Measurements from ENCODE around the gene MCMBP. TPM values are rescaled to one million over a fixed set of nuclear protein-coding genes. Genes with fewer than 3 reads are reported as not detected.

The MCMBP gene
- total RNA-seq, 1 experiment from 2014 or later = 108 TPM

GRCh38 chr10:119860866-119861607 is 11.6 kb downstream of the MCMBP start:
- TF ChIP-seq EZH2 (IDR thresholded peaks at IDR 0.05; ENCODE audit: borderline replicate concordance, low read depth, low read length, poor library complexity, severe bottlenecking) (no peak), CTCF (conservative IDR thresholded peaks at IDR 0.05; ENCODE audit: low read depth, low read length) (no peak)
- CTCF ChIA-PET = no interaction called here
- intact Hi-C loops (cut with micrococcal nuclease; ENCODE audit: unreplicated experiment) = no loop called here
- no peak overlapping the region for H3K4me3 ChIP-seq (ENCODE audit: low read depth, low read length, poor library complexity, severe bottlenecking)
- BruUV-seq (replicated peaks) = no TSS peak
- H3K27me3 ChIP-seq (replicated peaks; ENCODE audit: insufficient read depth, low read depth, low read length, poor library complexity) = no peaks in the 10 kb centered on the region
- no peaks in the 10 kb centered on the region for H3K9me3 ChIP-seq (ENCODE audit: low read depth, low read length, poor library complexity, severe bottlenecking)
- POLR2A ChIA-PET (ENCODE audit: low non-redundant PET) = no interaction called here
- peaks cover 11% of the 10 kb centered on the region for H3K4me1 ChIP-seq (ENCODE audit: insufficient read depth, low read length, poor library complexity, severe bottlenecking)
- H3K27ac ChIP-seq (ENCODE audit: low read depth, low read length, poor library complexity, severe bottlenecking) = no peak overlapping the region
- H3K36me3 ChIP-seq (ENCODE audit: insufficient read depth, low read length, poor library complexity, severe bottlenecking) = peaks cover 35% of the 10 kb centered on the region
- no peak for DNase-seq (ENCODE audit: low spot score)

DNA sequence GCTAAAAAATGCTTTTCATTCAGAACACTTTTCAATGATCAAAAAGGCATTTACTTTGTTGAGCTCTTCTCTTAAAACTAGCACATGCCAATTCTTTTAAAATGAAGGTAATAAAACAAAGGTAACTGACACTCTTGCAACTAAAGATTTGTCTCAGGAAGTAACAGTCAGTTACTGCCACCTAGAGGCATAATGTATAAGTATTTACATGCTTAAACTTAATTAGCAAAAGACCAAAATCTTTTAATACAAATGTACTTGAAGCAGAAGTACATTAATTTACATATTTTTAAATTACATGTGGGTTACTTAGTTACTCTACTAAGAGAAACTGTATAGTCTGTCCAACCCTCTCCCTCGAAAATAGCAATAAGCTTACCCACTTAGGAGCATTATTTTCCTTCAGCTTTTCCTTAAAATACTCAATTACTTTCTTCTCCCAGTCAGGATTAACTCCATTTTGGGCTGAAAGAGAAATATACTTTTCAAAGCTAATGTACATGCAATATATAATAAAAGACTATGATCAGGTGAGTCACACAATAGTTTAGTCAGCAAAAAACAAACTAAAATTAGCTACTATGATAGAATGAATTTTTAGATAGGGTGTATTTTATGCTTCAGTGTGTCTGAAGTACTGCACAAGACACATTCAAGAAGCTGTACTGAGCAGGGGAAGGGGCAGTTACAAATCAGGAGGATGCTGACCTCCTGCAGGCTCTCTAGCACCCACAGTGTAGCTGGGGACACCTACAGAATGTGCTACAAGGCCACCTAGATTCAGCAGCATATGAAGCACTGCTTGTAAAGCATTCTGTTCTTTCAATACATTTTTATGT is 13.0 kb downstream of the MCMBP start:
- CTCF ChIA-PET = interaction anchor here (2.8 kb wide), 1 partner anchor 109 kb away, joined by 13 read pairs; no protein-coding TSS in a partner anchor
- TF ChIP-seq CTCF (conservative IDR thresholded peaks at IDR 0.05; ENCODE audit: low read depth, low read length) (peak; percentile 72), EZH2 (IDR thresholded peaks at IDR 0.05; ENCODE audit: borderline replicate concordance, low read depth, low read length, poor library complexity, severe bottlenecking) (no peak)

GRCh38 chr10:119858063-119858462 is 14.6 kb downstream of the MCMBP start:
- H3K4me1 ChIP-seq (ENCODE audit: insufficient read depth, low read length, poor library complexity, severe bottlenecking) = peaks cover 11% of the 10 kb centered on the region
- H3K27me3 ChIP-seq (replicated peaks; ENCODE audit: insufficient read depth, low read depth, low read length, poor library complexity) = no peaks in the 10 kb centered on the region
- H3K27ac ChIP-seq (ENCODE audit: low read depth, low read length, poor library complexity, severe bottlenecking) = no peak overlapping the region
- no peak overlapping the region for H3K4me3 ChIP-seq (ENCODE audit: low read depth, low read length, poor library complexity, severe bottlenecking)
- no peak for DNase-seq (ENCODE audit: low spot score)
- no peaks in the 10 kb centered on the region for H3K9me3 ChIP-seq (ENCODE audit: low read depth, low read length, poor library complexity, severe bottlenecking)
- BruUV-seq (replicated peaks) = no TSS peak
- peaks cover 43% of the 10 kb centered on the region for H3K36me3 ChIP-seq (ENCODE audit: insufficient read depth, low read length, poor library complexity, severe bottlenecking)
- POLR2A ChIA-PET (ENCODE audit: low non-redundant PET) = no interaction called here
- TF ChIP-seq CTCF (conservative IDR thresholded peaks at IDR 0.05; ENCODE audit: low read depth, low read length) (no peak), EZH2 (IDR thresholded peaks at IDR 0.05; ENCODE audit: borderline replicate concordance, low read depth, low read length, poor library complexity, severe bottlenecking) (no peak)
- CTCF ChIA-PET = interaction anchor here (2.8 kb wide), 1 partner anchor 107 kb away, joined by 13 read pairs; no protein-coding TSS in a partner anchor
- intact Hi-C loops (cut with micrococcal nuclease; ENCODE audit: unreplicated experiment) = loop anchor here (5.0 kb wide), 2 partner anchors 106 to 251 kb away; no protein-coding TSS in a partner anchor

More for the DNA sequence above, 13.0 kb downstream of the MCMBP start:
- peaks cover 39% of the 10 kb centered on the region for H3K36me3 ChIP-seq (ENCODE audit: insufficient read depth, low read length, poor library complexity, severe bottlenecking)
- H3K4me3 ChIP-seq (ENCODE audit: low read depth, low read length, poor library complexity, severe bottlenecking) = no peak overlapping the region
- POLR2A ChIA-PET (ENCODE audit: low non-redundant PET) = interaction anchor here (0.6 kb wide), 1 partner anchor 313 kb away, joined by 3 read pairs; no protein-coding TSS in a partner anchor
- H3K9me3 ChIP-seq (ENCODE audit: low read depth, low read length, poor library complexity, severe bottlenecking) = no peaks in the 10 kb centered on the region
- DNase-seq (ENCODE audit: low spot score) = peak; percentile 53
- no peak overlapping the region for H3K27ac ChIP-seq (ENCODE audit: low read depth, low read length, poor library complexity, severe bottlenecking)
- intact Hi-C loops (cut with micrococcal nuclease; ENCODE audit: unreplicated experiment) = loop anchor here (1.0 to 5.0 kb wide), 3 partner anchors 107 to 252 kb away; no protein-coding TSS in a partner anchor
- H3K27me3 ChIP-seq (replicated peaks; ENCODE audit: insufficient read depth, low read depth, low read length, poor library complexity) = no peaks in the 10 kb centered on the region
- BruUV-seq (replicated peaks) = no TSS peak
- peaks cover 11% of the 10 kb centered on the region for H3K4me1 ChIP-seq (ENCODE audit: insufficient read depth, low read length, poor library complexity, severe bottlenecking)

All from A673 (cell line).